ENCODE results near the gene SND1.

- no peak for TF ChIP-seq CTCF (IDR thresholded peaks at IDR 0.05)
- no peak for TF ChIP-seq POLR2A (IDR thresholded peaks at IDR 0.05)
Observed at GRCh38 chr7:127673902-127674301, 21.9 kb downstream of the SND1 start.

Data from esophagus squamous epithelium (tissue), 4 donors.